ENCODE results near the gene IL27RA. TPM values are rescaled to one million over a fixed set of nuclear protein-coding genes. Genes with fewer than 3 reads are reported as not detected.

Gene IL27RA
- total RNA-seq, 2 experiments from 2014 or later: 25.0 to 26.7 TPM

DNA sequence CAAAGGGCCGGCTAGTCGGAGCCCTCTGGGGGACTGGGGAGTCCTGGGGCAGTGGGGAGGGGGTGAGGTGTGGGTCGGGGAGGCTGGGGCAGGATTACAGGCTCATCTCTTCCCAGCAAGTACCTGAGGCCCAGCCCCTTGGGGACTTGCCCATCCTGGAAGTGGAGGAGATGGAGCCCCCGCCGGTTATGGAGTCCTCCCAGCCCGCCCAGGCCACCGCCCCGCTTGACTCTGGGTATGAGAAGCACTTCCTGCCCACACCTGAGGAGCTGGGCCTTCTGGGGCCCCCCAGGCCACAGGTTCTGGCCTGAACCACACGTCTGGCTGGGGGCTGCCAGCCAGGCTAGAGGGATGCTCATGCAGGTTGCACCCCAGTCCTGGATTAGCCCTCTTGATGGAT is 20.4 kb downstream of the IL27RA start:
- intact Hi-C loops (cut with DNase I, micrococcal nuclease): no loop called here
- Histone ChIP-seq H3K36me3 (ENCODE audit: insufficient read depth, low read length) (peaks cover 49% of the 10 kb centered on the region), H3K4me3 (ENCODE audit: low read length) (no peak overlapping the region), H3K4me1 (ENCODE audit: insufficient read depth, low read length) (peaks cover 8% of the 10 kb centered on the region), H3K27ac (ENCODE audit: low read depth in 1 of 2, low read length in 2 of 2) (no peak overlapping the region), H3K9me3 (ENCODE audit: control insufficient read depth in 1 of 2, insufficient read depth in 1 of 2, low read length in 2 of 2) (peaks cover 0 to 14% of the 10 kb centered on the region in 2 experiments), H3K27me3 (ENCODE audit: control insufficient read depth in 1 of 2, insufficient read depth in 2 of 2, low read length in 2 of 2) (no peaks in the 10 kb centered on the region)
- Mint-ChIP-seq H3K4me1 (ENCODE audit: low read depth) (peaks cover 16% of the 10 kb centered on the region), H3K27ac (peak overlapping the region; percentile 27), H3K4me3 (no peak overlapping the region), H3K36me3 (ENCODE audit: low read depth) (peaks cover 63% of the 10 kb centered on the region), H3K9me3 (no peaks in the 10 kb centered on the region), H3K27me3 (no peaks in the 10 kb centered on the region)
- CTCF ChIA-PET: interaction anchor here (1.4 kb wide), 1 partner anchor 28 kb away, joined by 3 read pairs; no protein-coding TSS in a partner anchor
- DNase-seq: no peak
- no peak for ATAC-seq (ENCODE audit: poor library complexity)
- TF ChIP-seq, protein P1, sequence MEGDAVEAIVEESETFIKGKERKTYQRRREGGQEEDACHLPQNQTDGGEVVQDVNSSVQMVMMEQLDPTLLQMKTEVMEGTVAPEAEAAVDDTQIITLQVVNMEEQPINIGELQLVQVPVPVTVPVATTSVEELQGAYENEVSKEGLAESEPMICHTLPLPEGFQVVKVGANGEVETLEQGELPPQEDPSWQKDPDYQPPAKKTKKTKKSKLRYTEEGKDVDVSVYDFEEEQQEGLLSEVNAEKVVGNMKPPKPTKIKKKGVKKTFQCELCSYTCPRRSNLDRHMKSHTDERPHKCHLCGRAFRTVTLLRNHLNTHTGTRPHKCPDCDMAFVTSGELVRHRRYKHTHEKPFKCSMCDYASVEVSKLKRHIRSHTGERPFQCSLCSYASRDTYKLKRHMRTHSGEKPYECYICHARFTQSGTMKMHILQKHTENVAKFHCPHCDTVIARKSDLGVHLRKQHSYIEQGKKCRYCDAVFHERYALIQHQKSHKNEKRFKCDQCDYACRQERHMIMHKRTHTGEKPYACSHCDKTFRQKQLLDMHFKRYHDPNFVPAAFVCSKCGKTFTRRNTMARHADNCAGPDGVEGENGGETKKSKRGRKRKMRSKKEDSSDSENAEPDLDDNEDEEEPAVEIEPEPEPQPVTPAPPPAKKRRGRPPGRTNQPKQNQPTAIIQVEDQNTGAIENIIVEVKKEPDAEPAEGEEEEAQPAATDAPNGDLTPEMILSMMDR (IDR thresholded peaks at IDR 0.05): no peak
- POLR2A ChIA-PET: interaction anchor here (1.2 kb wide), 1 partner anchor 85 kb away, joined by 4 read pairs; the partner anchor contains the start of gene ASF1B

DNA sequence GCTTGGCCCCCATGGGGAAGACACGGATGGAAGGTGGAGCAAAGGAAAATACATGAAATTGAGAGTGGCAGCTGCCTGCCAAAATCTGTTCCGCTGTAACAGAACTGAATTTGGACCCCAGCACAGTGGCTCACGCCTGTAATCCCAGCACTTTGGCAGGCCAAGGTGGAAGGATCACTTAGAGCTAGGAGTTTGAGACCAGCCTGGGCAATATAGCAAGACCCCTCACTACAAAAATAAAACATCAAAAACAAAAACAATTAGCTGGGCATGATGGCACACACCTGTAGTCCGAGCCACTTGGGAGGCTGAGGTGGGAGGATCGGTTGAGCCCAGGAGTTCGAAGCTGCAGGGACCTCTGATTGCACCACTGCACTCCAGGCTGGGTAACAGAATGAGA is 20.9 kb downstream of the IL27RA start:
- Histone ChIP-seq H3K27ac (ENCODE audit: low read depth in 1 of 2, low read length in 2 of 2) (no peak overlapping the region), H3K4me1 (ENCODE audit: insufficient read depth, low read length) (peaks cover 12% of the 10 kb centered on the region), H3K9me3 (ENCODE audit: control insufficient read depth in 1 of 2, insufficient read depth in 1 of 2, low read length in 2 of 2) (peaks cover 0 to 14% of the 10 kb centered on the region in 2 experiments), H3K27me3 (ENCODE audit: control insufficient read depth in 1 of 2, insufficient read depth in 2 of 2, low read length in 2 of 2) (no peaks in the 10 kb centered on the region), H3K4me3 (ENCODE audit: low read length) (no peak overlapping the region), H3K36me3 (ENCODE audit: insufficient read depth, low read length) (peaks cover 47% of the 10 kb centered on the region)
- peaks cover 16% of the 10 kb centered on the region for H3K4me1 Mint-ChIP-seq (ENCODE audit: low read depth)
- intact Hi-C loops (cut with DNase I, micrococcal nuclease): no loop called here
- no peaks in the 10 kb centered on the region for H3K9me3 Mint-ChIP-seq
- H3K27me3 Mint-ChIP-seq: no peaks in the 10 kb centered on the region
- ATAC-seq (ENCODE audit: poor library complexity) (no peak), DNase-seq (no peak)
- ChIA-PET POLR2A (interaction anchor here (0.8 to 1.2 kb wide), 4 partner anchors 20 to 171 kb away, joined by 3 to 4 read pairs (median 4); partner anchors contain the start of genes ASF1B and IL27RA), CTCF (interaction anchor here (0.8 to 1.4 kb wide), 2 partner anchors 19 to 27 kb away, joined by 3 to 4 read pairs; no protein-coding TSS in a partner anchor)
- peak overlapping the region; percentile 27 for H3K27ac Mint-ChIP-seq
- peaks cover 58% of the 10 kb centered on the region for H3K36me3 Mint-ChIP-seq (ENCODE audit: low read depth)
- TF ChIP-seq, protein P1 (IDR thresholded peaks at IDR 0.05): no peak
- no peak overlapping the region for H3K4me3 Mint-ChIP-seq

DNA sequence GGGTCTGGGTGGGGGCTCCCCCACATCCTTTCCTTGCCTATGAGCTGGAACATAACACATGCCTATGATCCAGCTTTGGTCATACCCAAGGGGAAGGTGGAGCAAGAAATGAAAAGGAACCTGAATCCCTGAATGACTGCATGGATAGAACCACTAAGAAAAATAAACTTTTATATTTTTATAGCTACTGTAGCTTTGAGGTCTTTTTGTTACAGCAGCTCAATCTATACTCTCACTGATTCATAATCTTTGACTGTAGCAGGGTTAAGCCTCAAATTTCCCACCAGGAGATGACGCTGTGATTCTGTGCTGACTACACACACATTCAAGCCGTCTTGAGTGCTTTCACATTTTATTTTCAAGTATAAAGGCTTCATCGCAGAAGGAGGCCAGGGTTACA is 21.5 kb downstream of the IL27RA start:
- intact Hi-C loops (cut with DNase I, micrococcal nuclease): no loop called here
- Mint-ChIP-seq H3K4me3 (no peak overlapping the region), H3K27me3 (peaks cover 5% of the 10 kb centered on the region), H3K4me1 (ENCODE audit: low read depth) (peaks cover 16% of the 10 kb centered on the region), H3K27ac (peak overlapping the region; percentile 27), H3K9me3 (no peaks in the 10 kb centered on the region), H3K36me3 (ENCODE audit: low read depth) (peaks cover 57% of the 10 kb centered on the region)
- H3K9me3 ChIP-seq (ENCODE audit: control insufficient read depth in 1 of 2, insufficient read depth in 1 of 2, low read length in 2 of 2): peaks cover 0 to 14% of the 10 kb centered on the region in 2 experiments
- peaks cover 17% of the 10 kb centered on the region for H3K4me1 ChIP-seq (ENCODE audit: insufficient read depth, low read length)
- peaks cover 45% of the 10 kb centered on the region for H3K36me3 ChIP-seq (ENCODE audit: insufficient read depth, low read length)
- CTCF ChIA-PET: interaction anchor here (0.8 to 1.4 kb wide), 3 partner anchors 19 to 93 kb away, joined by 3 to 4 read pairs (median 3); no protein-coding TSS in a partner anchor
- H3K4me3 ChIP-seq (ENCODE audit: low read length): no peak overlapping the region
- H3K27ac ChIP-seq (ENCODE audit: low read depth in 1 of 2, low read length in 2 of 2): no peak overlapping the region
- POLR2A ChIA-PET: interaction anchor here (0.8 to 1.2 kb wide), 5 partner anchors 21 to 171 kb away, joined by 3 to 4 read pairs (median 4); partner anchors contain the start of genes ASF1B and IL27RA
- no peak for ATAC-seq (ENCODE audit: poor library complexity)
- peaks cover 3 to 4% of the 10 kb centered on the region in 2 experiments for H3K27me3 ChIP-seq (ENCODE audit: control insufficient read depth in 1 of 2, insufficient read depth in 2 of 2, low read length in 2 of 2)
- no peak for DNase-seq
- TF ChIP-seq, protein P1 (IDR thresholded peaks at IDR 0.05): no peak
